Effector CD4-positive, alpha-beta T cell (primary cell): Measurements from ENCODE around the gene RANBP1.

ENCODE experiments used
- DNase-seq: peaks from one replicate; pipeline ENCODE4 v3.0.0-alpha.2; 2020

Gene RANBP1

DNA sequence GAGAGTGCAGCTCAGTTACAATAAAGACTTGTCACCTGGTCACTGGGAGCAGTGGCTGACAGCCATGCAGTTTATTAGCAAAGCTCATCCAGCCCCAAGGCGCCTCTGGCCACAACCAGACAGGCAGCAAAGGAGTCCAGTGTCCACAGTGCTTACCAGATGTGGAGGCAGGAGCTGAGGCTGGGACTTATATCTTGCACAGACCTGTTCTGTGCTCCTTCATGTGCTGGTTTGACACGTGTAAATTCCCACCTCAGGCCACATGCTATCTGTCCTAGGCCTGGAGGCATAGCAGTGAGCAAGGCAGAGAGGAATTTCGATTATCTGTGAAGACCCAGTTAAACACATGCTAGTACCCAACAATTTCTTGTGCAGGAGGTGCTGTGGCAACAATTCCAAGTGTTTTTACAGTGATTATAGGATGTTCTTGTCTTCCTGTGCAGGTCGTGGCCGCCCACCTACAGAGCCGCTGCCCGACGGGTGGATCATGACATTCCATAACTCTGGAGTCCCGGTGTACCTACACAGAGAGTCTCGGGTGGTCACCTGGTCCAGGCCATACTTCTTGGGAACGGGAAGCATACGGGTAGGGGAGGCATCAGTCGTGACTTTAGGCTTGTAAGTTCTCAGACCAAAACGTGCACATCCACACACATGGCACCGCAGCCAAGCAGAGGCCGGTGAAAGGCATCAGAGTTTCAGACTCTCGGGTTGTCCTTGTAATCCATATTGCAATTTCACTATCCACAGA, 26.5 kb upstream of the RANBP1 start:
- no peak for DNase-seq

DNA sequence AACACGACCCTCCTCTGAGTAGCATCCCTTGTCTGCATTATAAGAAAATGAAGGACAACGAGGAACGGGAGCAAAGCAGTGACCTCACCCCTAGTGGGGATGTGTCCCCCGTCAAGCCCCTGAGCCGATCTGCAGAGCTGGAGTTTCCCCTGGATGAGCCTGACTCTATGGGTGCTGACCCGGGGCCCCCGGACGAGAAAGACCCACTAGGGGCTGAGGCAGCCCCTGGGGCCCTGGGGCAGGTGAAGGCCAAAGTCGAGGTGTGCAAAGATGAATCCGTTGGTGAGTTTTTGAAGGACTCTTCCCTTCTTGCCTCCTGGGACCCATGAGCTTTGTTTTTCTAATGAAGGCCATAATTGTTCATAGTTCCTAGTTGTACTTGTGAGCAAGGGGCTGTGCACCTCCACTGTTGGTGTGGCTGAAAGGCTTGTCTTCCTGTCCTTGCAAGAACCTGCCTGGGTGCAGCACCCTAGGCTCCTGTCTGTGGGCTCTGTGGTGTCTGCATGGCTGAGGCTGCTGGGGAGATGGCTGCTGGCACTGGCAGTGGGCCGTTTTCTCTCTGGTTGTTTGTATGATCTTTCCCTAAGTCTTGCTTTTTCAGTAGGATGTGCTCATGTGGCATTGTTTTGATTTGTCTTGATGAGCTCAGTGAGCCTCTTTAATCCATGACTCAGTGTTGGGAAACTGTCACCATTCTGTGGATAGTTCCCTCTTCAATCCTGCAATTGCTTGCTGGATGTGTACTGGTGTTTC, 25.8 kb upstream of the RANBP1 start:
- no peak for DNase-seq

DNA sequence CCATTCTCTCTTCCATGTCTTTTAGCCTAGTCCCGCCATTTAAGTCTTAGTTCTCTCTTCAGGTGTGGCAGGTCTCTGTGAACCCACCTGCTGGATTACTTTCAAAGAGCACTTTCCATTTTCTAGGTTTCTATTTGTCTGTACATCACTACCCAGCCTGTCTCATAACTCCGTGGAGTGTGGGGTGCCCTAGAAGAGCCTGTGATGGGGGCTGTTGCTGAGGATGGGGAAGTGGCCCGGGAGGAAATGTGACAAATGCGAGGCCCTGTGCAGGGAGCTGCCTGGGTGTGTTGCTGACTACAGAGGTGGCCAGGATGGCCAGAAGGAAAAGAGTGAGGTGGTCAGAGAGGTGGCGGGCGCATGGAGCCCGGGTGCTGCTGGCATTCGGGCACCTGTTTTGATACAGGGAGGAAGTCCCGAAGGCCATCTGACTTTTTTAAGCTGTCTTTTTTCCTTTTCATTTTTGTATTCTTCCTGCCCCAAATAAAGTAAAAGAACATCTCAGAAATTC, 25.1 kb upstream of the RANBP1 start:
- DNase-seq = no peak

DNA sequence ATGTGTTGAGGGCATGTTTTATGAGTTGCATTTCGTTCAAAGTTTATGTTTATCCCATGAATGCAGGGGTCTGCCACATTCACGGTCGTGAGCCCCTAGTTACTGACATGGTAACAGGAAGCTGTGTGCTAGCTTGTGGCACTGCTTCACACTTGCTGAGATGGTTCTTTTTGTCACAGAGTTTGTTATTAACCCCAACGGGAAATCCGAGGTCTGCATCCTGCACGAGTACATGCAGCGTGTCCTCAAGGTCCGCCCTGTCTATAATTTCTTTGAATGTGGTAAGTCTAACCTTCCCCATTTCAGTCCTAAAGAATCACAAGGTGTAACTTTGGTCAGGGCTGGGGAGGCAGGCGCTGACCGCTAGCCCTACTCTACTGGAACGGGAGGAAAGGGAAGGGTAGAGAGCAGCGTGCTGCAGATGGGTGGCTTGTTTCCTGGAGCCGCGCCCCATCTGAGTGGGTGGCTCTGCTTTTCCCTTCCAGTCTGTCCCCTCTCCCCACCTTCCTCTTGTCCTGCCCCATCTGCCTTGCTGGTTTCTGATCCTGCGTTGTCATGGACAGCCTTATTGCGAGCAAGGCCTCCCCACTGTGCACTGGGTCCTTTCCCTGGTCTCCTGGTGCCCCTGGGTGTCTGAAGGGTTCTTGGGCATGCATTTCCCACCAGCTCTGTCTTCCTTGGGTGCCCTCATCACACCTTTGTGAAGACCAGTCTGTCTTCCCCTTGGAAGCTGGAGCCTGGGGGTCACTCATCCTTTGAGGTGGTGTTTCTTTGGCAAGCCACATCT, 24.0 kb upstream of the RANBP1 start:
- DNase-seq = no peak

GRCh38 chr22:20092477-20092854, 23.4 kb upstream of the RANBP1 start:
- no peak for DNase-seq

- no peak for DNase-seq
Measured at GRCh38 chr22:20093418-20094196, 22.3 kb upstream of the RANBP1 start.

DNA sequence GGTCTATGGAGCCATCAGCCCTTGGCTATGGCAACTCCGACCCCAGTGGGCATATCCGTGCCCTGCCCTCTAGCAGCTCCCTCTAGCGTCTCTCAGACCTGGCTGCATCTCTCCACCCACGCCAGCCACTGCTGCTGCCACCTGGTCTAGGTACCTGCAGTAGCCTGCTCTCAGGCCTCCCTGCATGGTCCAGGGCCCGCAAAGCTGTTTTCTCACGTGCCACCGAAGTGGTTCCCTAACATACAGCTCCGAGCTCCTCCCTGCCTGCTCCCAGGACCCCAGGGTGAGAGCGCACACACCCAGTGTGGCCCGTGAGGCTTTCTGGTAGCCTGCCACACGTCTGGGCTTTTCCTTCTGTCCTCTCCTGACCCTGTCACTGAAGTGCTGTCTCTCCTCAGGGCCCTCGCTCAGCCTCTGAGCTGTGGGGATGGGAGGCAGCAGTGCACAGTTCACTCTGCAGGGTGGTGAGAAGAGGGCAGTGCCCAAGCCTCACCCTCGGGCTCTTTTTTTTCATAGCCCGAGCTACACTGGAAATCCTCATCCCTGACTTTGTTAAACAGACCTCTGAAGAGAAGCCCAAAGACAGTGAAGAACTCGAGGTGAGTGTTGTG, 21.6 kb upstream of the RANBP1 start:
- no peak for DNase-seq

- no peak for DNase-seq
Measured at GRCh38 chr22:20095521-20095920, 20.4 kb upstream of the RANBP1 start.

DNA sequence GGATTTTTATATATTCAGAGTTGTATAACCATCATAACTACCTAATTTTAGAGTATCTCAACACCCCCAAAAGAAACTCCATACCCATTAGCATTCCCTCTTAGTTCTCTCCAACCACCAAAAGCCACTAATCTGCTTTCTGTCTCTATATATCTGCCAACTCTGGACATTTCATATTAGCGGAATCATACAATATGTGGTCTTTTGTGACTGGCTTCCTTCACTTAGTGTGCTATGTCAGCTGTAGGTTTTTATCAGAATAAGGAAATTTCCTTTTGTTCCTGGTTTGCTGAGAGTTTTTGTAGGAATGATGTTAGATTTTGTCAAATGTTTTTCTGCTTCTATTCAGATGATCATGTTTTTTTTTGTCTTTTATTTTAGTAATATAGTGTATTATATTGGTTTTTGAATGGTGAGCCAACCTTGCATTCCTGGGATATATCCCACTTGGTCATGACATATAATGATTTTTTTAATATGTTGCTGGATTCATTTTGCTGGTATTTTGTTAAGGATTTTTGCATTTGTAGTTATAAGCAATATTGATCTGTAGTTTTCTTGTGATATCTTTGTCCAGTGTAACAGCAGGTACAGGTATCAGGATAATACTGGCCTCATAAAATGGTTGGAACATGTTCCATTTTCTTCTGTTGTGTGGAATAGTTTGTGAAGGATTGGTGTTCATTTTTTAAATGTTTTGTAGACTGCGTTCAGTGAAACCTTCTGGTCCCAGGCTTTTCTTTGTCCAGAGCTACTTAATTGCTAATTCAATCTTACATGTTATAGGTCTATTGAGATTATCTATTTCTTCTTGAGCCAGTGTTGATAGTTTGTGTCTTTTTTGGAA, 19.1 kb upstream of the RANBP1 start:
- DNase-seq = no peak

- DNase-seq = no peak
Measured at GRCh38 chr22:20099099-20099711, 16.7 kb upstream of the RANBP1 start.

- no peak for DNase-seq
Measured at GRCh38 chr22:20101638-20102037, 14.3 kb upstream of the RANBP1 start.

DNA sequence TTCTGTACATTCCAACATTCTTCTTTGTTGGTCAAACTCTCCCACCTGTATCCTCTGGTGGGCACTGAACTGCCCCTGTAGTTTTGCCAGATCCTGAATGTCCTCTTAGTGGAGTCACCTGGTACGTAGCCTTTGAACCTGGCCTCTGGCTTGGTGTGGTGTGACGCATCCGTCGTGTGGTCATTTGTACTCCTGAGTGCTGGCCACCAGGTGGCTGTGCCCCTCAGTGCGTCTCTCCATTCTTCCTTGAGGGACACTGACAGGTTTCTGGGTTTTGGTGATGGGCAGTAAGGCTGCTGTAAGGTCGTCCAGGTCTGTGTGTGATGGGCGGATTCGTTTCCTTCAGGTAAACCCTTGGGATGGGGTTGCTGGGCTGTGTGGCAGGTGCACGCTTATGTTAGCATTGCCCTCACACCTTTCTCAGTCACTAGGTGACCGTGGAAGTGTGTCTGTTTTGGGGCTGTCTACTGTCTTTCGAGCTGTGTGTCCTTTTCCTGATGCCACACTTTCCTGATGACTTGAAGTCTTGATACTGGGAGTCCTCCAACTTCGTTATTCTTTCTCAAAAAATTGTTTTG, 13.6 kb upstream of the RANBP1 start:
- no peak for DNase-seq

DNA sequence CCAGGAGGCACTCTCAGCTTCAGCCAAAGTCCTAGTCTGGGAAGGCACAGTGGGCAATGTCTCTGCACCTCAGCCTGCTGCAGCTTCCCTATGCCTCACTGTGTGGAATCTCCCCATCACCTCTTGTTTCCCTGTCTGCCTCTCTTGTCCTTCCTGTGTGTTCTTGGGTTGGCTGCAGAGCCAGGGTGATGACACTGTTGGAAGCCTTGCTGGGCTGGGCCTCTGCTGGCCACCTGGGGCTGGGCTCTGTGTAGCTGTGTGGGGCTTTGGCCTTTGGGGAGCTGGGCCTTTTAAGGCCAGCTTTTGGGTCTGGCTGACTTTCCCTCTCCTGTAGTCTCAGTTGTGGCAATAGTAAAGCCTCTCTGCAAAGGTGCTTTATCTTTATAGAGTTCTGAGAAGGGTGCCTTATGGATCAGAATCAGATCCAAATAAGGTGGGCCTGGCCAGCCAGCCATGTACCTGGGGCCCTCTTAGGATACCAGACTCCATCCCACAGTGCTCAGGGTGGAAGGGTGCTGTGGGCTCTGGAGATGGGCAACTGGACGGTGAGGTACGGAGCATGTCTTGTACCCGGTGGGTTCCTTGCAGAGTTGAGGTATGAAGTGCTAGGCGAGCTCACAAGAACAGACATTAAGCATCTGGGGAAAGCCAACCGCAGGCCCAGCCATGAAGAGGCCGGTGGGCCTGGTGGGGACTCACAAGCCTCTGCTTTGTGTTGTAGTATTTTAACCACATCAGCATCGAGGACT, 10.3 kb upstream of the RANBP1 start:
- no peak for DNase-seq

DNA sequence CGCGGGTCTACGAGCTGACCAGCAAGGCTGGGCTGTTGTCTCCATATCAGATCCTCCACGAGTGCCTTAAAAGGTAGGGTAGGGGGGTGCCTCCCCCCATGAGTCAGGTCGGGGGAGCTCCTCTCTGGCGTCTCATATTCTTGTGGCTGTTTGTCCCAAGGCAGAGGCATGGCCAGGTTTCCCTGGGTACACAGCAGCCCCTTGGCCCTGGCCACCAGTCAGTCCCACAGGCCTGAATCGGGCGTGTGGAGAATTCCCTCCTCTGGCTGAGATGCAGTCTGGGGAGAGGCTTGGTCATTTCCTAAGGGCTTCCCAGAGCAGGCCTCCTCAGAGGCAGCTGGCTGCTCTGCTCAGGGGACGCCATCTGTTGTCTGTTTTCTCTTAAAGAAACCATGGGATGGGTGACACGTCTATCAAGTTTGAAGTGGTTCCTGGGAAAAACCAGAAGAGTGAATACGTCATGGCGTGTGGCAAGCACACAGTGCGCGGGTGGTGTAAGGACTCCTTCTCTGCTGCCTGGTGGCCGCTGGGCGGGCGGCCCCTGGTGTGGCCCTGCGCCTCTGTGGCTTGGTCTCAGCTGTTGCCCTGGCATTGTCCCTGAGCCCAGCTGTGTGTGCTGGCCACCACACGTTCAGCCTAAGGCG, 9.6 kb upstream of the RANBP1 start:
- no peak for DNase-seq

DNA sequence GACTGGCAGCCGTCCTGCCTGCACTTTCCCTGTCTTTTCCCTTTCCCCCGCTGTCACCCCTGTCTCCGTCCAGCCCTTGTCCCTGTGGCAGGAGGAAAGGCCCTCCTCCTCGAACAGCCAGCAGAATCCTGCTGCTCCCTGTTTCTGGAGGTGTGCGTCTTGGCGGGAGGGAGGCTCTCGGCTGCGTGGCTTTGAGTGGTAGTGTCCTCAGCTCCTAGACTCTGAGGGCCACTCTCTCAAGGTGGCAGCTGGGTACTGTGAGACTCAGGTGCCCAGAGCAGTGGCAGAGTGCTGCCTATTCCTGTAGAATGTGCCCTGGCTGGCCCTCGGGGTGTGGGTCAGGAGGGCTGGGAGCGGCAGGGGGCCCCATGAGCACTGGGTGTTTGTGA, 9.1 kb upstream of the RANBP1 start:
- no peak for DNase-seq

GRCh38 chr22:20107471-20107901, 8.4 kb upstream of the RANBP1 start:
- DNase-seq = no peak

DNA sequence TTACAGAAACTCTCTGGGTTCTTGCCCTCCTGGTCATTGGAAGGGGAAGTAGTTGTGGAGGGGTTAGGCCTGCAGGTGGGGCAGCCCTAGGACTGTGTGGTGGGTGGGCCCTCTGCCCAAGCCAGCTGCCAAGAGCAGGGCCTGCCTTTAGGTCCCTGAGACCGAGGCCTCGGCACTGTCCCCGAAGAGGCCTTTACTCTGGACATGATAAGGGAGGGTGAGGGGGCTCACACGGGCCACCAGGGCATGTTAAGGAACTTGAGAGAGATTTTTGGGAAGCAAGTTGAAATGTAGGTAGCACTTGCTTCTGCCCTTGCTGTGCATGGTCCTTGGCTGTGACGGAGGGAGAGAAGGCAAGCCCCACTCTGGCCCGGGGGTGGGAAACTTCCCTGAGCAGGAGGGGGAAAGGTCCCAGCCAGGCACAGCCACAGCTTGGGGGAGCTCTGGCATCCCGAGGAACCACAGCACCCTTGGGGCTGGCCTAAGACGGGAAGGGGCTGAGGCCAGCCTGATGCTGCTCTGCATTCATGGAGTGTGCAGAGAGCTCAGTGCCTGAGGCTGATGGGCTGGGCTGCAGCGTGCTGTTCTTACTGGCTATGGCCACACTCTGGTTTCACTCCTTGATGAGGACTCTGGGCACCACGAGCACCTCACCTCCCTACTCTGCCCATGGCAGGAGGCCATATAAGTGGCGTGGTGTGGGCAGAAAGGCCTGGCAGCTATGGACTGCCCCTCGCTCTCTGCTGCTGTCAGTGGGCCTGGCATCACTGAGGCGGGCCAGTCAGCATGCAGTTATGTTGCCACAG, 7.8 kb upstream of the RANBP1 start:
- DNase-seq = no peak

GRCh38 chr22:20108757-20109230, 7.1 kb upstream of the RANBP1 start:
- DNase-seq = no peak
